K562 (cell line): ENCODE results near the gene ZP1. TPM values are rescaled to one million over a fixed set of nuclear protein-coding genes. Genes with fewer than 3 reads are reported as not detected.

Experiments used
- ATAC-seq: fragments of 200-7000 bp; cut with Tn5 transposase; 3 replicates; pipeline ENCODE4 v1.9.1; 2020; ENCODE audit warnings: moderate library complexity
- BruUV-seq: library from RNA; stranded (reverse); fragments of 400-500 nt; replicated peaks from 2 replicates; lab custom pipeline; 2021; lab: Mats Ljungman, UMichigan
- CTCF ChIA-PET: fragments of 300-600 bp; formaldehyde crosslinking; extraction: SDS; loops from one replicate; lab custom pipeline; 2021; ENCODE audit warnings: low intra/inter-chr PET ratio; lab: Yijun Ruan, JAX
- POLR2A ChIA-PET: fragments of 300-600, 350-650 bp; sonication (Branson Sonifier 250); formaldehyde crosslinking; extraction: SDS; loops from one replicate; lab custom pipeline; 2021; ENCODE audit warnings: antibody characterized with exemption, inconsistent platforms; lab: Yijun Ruan, JAX
- DNase-seq, 4 experiments: peaks; one replicate each; pipeline versions ENCODE4 v3.0.0 to v3.0.0-alpha.2; 2011 to 2018; ENCODE audit warnings: low spot score in 3 of 4, mixed read lengths in 3 of 4; ENCODE audit errors: extremely low read depth in 1 of 4
- FAIRE-seq: peaks from 2 replicates; lab custom pipeline; 2011; peaks lifted over from hg19 to GRCh38; lab: Jason Lieb, UNC
- H2AFZ ChIP-seq: 2 replicates; pipeline ENCODE4 v1.6.0; 2011; ENCODE audit warnings: low read depth, low read length, control low read depth, inconsistent platforms
- H3K27ac ChIP-seq: fragments of 200-600 bp; 3 replicates; pipeline ENCODE4 v1.8.0; 2011; ENCODE audit warnings: low read depth, mild to moderate bottlenecking, control low read depth, inconsistent platforms, low read length, moderate library complexity, mixed read lengths; ENCODE audit errors: extremely low read depth
- H3K27me3 ChIP-seq, 2 experiments: fragments of 300-600 bp in 1 of 2; 2 replicates in 1 of 2; 3 replicates in 1 of 2; pipeline versions ENCODE4 v1.6.0 to v1.8.0; 2011; ENCODE audit warnings: inconsistent platforms in 2 of 2, low read length in 2 of 2, mild to moderate bottlenecking in 1 of 2, mixed read lengths in 1 of 2, moderate library complexity in 1 of 2; ENCODE audit not compliant: control insufficient read depth in 2 of 2, insufficient read depth in 2 of 2
- H3K36me3 ChIP-seq: fragments of 300-600 bp; 3 replicates; pipeline ENCODE4 v1.8.0; 2011; ENCODE audit warnings: mild to moderate bottlenecking, low read length, inconsistent platforms; ENCODE audit not compliant: control insufficient read depth, insufficient read depth
- H3K4me1 ChIP-seq, 2 experiments: fragments of 200-600 bp in 1 of 2; replicated peaks in 1 of 2; 2 replicates in 1 of 2; 3 replicates in 1 of 2; pipeline versions ENCODE4 v1.5.1 to v1.8.0; 2011; ENCODE audit warnings: inconsistent platforms in 2 of 2, low read length in 2 of 2, mild to moderate bottlenecking in 1 of 2, mixed read lengths in 1 of 2, moderate library complexity in 1 of 2; ENCODE audit not compliant: control insufficient read depth in 2 of 2, insufficient read depth in 2 of 2
- H3K4me2 ChIP-seq: 2 replicates; pipeline ENCODE4 v1.6.1; 2011; ENCODE audit warnings: low read length, control low read depth, inconsistent platforms, mixed read lengths; ENCODE audit not compliant: insufficient read depth
- H3K4me3 ChIP-seq: fragments of 200-600 bp; sonication (generic), shearing (Covaris generic); 2 replicates; pipeline ENCODE4 v1.5.1; 2016; ENCODE audit warnings: control low read depth, inconsistent platforms
- H3K79me2 ChIP-seq: fragments of 200-600 bp; 3 replicates; pipeline ENCODE4 v1.8.0; 2011; ENCODE audit warnings: low read length, inconsistent platforms; ENCODE audit not compliant: control insufficient read depth, insufficient read depth
- H3K9ac ChIP-seq, 2 experiments: 2 replicates each; pipeline versions ENCODE4 v1.6.0 to v1.6.1; 2011; ENCODE audit warnings: low read depth in 2 of 2, low read length in 2 of 2, control low read depth in 1 of 2, inconsistent platforms in 1 of 2, mild to moderate bottlenecking in 1 of 2, mixed read lengths in 1 of 2; ENCODE audit not compliant: insufficient read depth in 1 of 2
- H3K9me1 ChIP-seq: one replicate; pipeline ENCODE4 v1.6.0; 2011; ENCODE audit warnings: inconsistent platforms, mild to moderate bottlenecking, low read length, moderate library complexity; ENCODE audit not compliant: control insufficient read depth, insufficient read depth
- H3K9me3 ChIP-seq: replicated peaks from 2 replicates; pipeline ENCODE4 v1.5.1; 2011; ENCODE audit warnings: low read depth, low read length, inconsistent platforms; ENCODE audit not compliant: control insufficient read depth, insufficient read depth
- H4K20me1 ChIP-seq: replicated peaks from 2 replicates; pipeline ENCODE4 v1.6.1; 2011; ENCODE audit warnings: low read length, inconsistent platforms, mixed read lengths; ENCODE audit not compliant: control insufficient read depth, insufficient read depth
- E2F4 ChIP-seq: sonication (generic); formaldehyde crosslinking; IDR thresholded peaks from 2 replicates; pipeline ENCODE4 v1.8.0; 2022; ENCODE audit warnings: mild to moderate bottlenecking, low read depth, missing genetic modification reagents
- NFIC ChIP-seq: fragments of 450-650 bp; IDR thresholded peaks from 2 replicates; pipeline ENCODE4 v1.6.1; 2017; ENCODE audit warnings: mild to moderate bottlenecking, inconsistent platforms
- ZNF384 ChIP-seq: IDR thresholded peaks from 2 replicates; pipeline ENCODE4 v1.6.1; 2012; ENCODE audit warnings: low read depth, low read length, improper control_type of control experiment
- WGBS: fragments of 100-300 bp; shearing (Covaris generic); methylation state at CpG from one replicate; pipeline ENCODE4 v1.1.6; 2016; ENCODE audit warnings: low coverage, mixed read lengths; ENCODE audit not compliant: insufficient coverage; ENCODE audit errors: missing lambda C conversion rate; 5-methylcytosine and 5-hydroxymethylcytosine counted together
- in situ Hi-C: fragments of 300-500 bp; cut with MboI; formaldehyde crosslinking; loops from 4 replicates; pipeline ENCODE4 v1.15.0; 2018; ENCODE audit warnings: inconsistent platforms, mixed read lengths
- intact Hi-C: fragments of 100-400 bp; cut with micrococcal nuclease; formaldehyde crosslinking; loops from 2 replicates; pipeline ENCODE4 v1.14.2; 2022
- polyA plus RNA-seq, 8 experiments: library from polyadenylated mRNA; depleted of rRNA in 4 of 8; stranded (reverse) in 5 of 8; unstranded in 3 of 8; fragments of >200 nt; fragmentation: Nextera tagmentation in 2 of 8; fragmentation: Illumina TruSeq in 1 of 8; extraction: Ambion mirVana in 2 of 8; extraction: Trizol in 1 of 8; gene quantifications; 2 replicates each; pipeline versions ENCODE4 v1.2.1 to v1.2.3, GENCODE V29; 2011 to 2014; ENCODE audit warnings: inconsistent platforms in 1 of 8, missing spikeins in 1 of 8
- total RNA-seq, 7 experiments: library from RNA; depleted of rRNA in 6 of 7; stranded (reverse); fragments of >200 nt in 6 of 7; fragmentation: Illumina TruSeq in 2 of 7; extraction: Trizol in 2 of 7; gene quantifications; 2 replicates each; pipeline versions ENCODE4 v1.2.1 to v1.2.3, GENCODE V29; 2011 to 2021; ENCODE audit warnings: low replicate concordance in 1 of 7
- TF ChIP-seq, protein P1 (sequence below): fragments of 450-650 bp; conservative IDR thresholded peaks from 2 replicates; pipeline ENCODE4 v1.6.1; 2016; ENCODE audit warnings: missing genetic modification characterization, low read depth, mild to moderate bottlenecking, control low read depth, missing compliant biosample characterization
- TF ChIP-seq, protein P2 (sequence below), 3 experiments: IDR thresholded peaks in 2 of 3; conservative IDR thresholded peaks in 1 of 3; 2 replicates each; pipeline ENCODE4 v1.5.1; 2011 to 2012; ENCODE audit warnings: low read length in 3 of 3, mild to moderate bottlenecking in 3 of 3, control low read depth in 2 of 3, improper control_type of control experiment in 1 of 3, inconsistent platforms in 1 of 3, low read depth in 1 of 3, mixed read lengths in 1 of 3, moderate library complexity in 1 of 3; ENCODE audit not compliant: insufficient read depth in 2 of 3

ZP1 gene
- total and polyA plus RNA-seq, 9 of the 15 experiments (the other 6 are each of a cell fraction or from before 2014, with no cell fraction given), result 0.11 to 0.15 TPM; not detected in 7

DNA sequence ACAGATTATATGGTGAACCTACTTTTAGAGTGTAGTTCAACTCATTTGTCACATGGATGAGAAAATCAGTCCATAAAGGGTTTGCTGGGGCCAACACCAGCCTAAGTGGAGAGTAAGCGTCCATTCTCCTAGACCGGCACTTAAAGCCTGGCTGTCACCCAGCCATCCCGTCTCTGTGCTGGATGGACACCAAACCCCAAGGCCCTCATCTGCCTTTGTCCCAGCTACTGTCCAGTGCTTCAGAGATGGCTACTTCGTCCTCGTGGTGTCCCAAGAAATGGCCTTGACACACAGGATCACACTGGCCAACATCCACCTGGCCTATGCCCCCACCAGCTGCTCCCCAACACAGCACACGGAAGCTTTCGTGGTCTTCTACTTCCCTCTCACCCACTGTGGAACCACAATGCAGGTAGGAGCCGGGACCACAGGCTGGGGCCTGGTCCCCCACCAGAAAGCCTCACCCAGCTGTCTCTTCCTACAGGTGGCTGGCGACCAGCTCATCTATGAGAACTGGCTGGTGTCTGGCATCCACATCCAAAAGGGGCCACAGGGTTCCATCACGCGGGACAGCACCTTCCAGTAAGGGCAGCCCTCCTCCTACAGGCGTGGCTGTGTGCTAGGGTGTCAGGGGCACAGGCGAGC lies 3.5 kb downstream of the ZP1 start (continued):
- TF ChIP-seq, protein P1, sequence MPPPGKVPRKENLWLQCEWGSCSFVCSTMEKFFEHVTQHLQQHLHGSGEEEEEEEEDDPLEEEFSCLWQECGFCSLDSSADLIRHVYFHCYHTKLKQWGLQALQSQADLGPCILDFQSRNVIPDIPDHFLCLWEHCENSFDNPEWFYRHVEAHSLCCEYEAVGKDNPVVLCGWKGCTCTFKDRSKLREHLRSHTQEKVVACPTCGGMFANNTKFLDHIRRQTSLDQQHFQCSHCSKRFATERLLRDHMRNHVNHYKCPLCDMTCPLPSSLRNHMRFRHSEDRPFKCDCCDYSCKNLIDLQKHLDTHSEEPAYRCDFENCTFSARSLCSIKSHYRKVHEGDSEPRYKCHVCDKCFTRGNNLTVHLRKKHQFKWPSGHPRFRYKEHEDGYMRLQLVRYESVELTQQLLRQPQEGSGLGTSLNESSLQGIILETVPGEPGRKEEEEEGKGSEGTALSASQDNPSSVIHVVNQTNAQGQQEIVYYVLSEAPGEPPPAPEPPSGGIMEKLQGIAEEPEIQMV (tag), result no peak
- TF ChIP-seq ZNF384, result no peak

- Histone ChIP-seq H3K36me3 (no peaks in the 10 kb centered on the region), H3K79me2 (no peaks in the 10 kb centered on the region), H2AFZ (no peak overlapping the region), H3K9me3 (no peaks in the 10 kb centered on the region), H3K4me2 (no peak overlapping the region), H3K4me3 (no peak overlapping the region), H3K27me3 (no peaks in the 10 kb centered on the region), H3K4me1 (peaks cover 6 to 29% of the 10 kb centered on the region in 2 experiments; a peak in 4 of 5 replicates)
- DNase-seq (no peak), ATAC-seq (peak; percentile 62)
- intact Hi-C loops, result no loop called here
- BruUV-seq, result no TSS peak
- POLR2A ChIA-PET, result interaction anchor here (1.0 to 2.1 kb wide), 4 partner anchors 16 to 42 kb away, joined by 3 to 7 read pairs (median 5); partner anchors contain the start of gene TMEM109
- 70% methylated on average over 7 of the region's 7 CpGs for WGBS
- TF ChIP-seq, protein P2, sequence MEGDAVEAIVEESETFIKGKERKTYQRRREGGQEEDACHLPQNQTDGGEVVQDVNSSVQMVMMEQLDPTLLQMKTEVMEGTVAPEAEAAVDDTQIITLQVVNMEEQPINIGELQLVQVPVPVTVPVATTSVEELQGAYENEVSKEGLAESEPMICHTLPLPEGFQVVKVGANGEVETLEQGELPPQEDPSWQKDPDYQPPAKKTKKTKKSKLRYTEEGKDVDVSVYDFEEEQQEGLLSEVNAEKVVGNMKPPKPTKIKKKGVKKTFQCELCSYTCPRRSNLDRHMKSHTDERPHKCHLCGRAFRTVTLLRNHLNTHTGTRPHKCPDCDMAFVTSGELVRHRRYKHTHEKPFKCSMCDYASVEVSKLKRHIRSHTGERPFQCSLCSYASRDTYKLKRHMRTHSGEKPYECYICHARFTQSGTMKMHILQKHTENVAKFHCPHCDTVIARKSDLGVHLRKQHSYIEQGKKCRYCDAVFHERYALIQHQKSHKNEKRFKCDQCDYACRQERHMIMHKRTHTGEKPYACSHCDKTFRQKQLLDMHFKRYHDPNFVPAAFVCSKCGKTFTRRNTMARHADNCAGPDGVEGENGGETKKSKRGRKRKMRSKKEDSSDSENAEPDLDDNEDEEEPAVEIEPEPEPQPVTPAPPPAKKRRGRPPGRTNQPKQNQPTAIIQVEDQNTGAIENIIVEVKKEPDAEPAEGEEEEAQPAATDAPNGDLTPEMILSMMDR (IDR thresholded peaks at IDR 0.05 in 2 of 3, conservative IDR thresholded peaks at IDR 0.05 in 1 of 3; ENCODE audit: insufficient read depth in 2 of 3, low read depth in 1 of 3, low read length in 3 of 3), result peak in 1 of 3 experiments; percentile 16; a peak in 1 of 6 replicates
- TF ChIP-seq NFIC (peak; percentile 60), E2F4 (no peak)
- TF ChIP-seq, all 486 proteins: peak for 2
- in situ Hi-C loops, result no loop called here
- peak overlapping the region in 1 of 2 experiments; percentile 59; a peak in 1 of 4 replicates for H3K9ac ChIP-seq
- peaks cover 3% of the 10 kb centered on the region for H3K9me1 ChIP-seq
- peak; percentile 19 for FAIRE-seq
- no peaks in the 10 kb centered on the region; the same call in 1 of the 2 replicates for H4K20me1 ChIP-seq
- no peak overlapping the region for H3K27ac ChIP-seq
- CTCF ChIA-PET, result no interaction called here
These were observed 4.2 kb downstream of the ZP1 start for GRCh38 chr11:60871378-60872061.
